ENCODE measurements around the gene EEFSEC. TPM values are rescaled to one million over a fixed set of nuclear protein-coding genes. Genes with fewer than 3 reads are reported as not detected.

EEFSEC gene
- total RNA-seq, 1 experiment from 2014 or later = 9.6 TPM

DNA sequence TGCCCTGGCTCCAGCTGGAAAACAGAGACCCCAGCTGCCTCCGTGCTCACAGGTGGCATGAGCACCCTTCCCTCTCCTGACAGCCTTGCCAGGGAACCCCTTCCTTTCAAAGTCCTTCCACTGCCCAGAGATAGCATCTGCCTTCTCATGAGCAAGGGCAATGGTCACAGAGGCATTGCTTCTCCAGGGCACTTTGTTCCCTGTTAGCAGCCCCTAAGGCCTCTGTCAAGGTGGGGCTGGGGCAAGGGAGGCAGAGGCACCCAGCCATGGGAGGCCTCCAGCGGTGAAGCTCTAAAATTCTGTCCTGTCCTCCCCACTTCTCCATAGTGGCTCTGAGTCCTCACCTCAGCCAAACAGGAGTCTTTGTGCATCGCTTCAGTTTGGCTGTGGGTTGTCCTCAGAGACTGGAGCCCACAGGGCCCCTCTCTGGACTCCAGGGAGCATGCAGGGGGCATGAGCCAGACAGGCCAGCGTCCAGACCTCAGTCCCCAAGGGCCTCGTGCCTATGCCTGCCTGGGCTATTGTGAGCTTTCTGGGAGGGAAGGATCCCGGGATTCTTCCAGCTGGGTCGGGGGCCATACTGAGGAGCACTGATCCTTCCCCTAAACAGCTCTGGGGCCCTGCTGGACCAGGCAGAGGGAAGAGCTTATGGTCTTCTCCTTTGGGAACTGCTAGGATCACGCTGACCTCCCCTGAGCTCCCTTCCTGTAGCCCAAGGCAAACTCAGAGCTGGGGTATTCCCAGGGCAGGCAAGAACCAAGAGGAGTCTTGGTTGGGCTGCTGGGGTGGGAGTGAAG lies 206.8 kb downstream of the EEFSEC start:
- intact Hi-C loops (cut with micrococcal nuclease) = no loop called here
- Histone ChIP-seq H3K4me3 (ENCODE audit: low read length) (no peak overlapping the region), H3K27ac (ENCODE audit: low read length) (no peak overlapping the region), H3K4me1 (ENCODE audit: insufficient read depth, low read length) (no peaks in the 10 kb centered on the region), H3K9ac (ENCODE audit: low read length) (no peak overlapping the region), H3F3A (ENCODE audit: low read length, unreplicated experiment) (no peaks in the 10 kb centered on the region), H3K79me2 (ENCODE audit: low read length) (no peaks in the 10 kb centered on the region), H2AFZ (ENCODE audit: low read length) (no peak overlapping the region), H3K36me3 (ENCODE audit: low read depth, low read length) (no peaks in the 10 kb centered on the region), H3K27me3 (ENCODE audit: low read length) (no peaks in the 10 kb centered on the region), H3K9me2 (replicated peaks; ENCODE audit: low read length) (no peaks in the 10 kb centered on the region), H4K20me1 (ENCODE audit: low read length) (no peaks in the 10 kb centered on the region), H3K9me3 (ENCODE audit: low read length) (no peaks in the 10 kb centered on the region), H3K4me2 (ENCODE audit: low read length) (no peak overlapping the region)
- no TSS peak for BruUV-seq (replicated peaks)
- CTCF ChIA-PET = no interaction called here
- POLR2A ChIA-PET (ENCODE audit: unreplicated experiment) = no interaction called here
- TF ChIP-seq EZH2phosphoT487 (IDR thresholded peaks at IDR 0.05; ENCODE audit: borderline replicate concordance, low read length) (no peak), EZH2 (IDR thresholded peaks at IDR 0.05; ENCODE audit: low read length, unreplicated experiment) (no peak)
- TF ChIP-seq, protein P1, sequence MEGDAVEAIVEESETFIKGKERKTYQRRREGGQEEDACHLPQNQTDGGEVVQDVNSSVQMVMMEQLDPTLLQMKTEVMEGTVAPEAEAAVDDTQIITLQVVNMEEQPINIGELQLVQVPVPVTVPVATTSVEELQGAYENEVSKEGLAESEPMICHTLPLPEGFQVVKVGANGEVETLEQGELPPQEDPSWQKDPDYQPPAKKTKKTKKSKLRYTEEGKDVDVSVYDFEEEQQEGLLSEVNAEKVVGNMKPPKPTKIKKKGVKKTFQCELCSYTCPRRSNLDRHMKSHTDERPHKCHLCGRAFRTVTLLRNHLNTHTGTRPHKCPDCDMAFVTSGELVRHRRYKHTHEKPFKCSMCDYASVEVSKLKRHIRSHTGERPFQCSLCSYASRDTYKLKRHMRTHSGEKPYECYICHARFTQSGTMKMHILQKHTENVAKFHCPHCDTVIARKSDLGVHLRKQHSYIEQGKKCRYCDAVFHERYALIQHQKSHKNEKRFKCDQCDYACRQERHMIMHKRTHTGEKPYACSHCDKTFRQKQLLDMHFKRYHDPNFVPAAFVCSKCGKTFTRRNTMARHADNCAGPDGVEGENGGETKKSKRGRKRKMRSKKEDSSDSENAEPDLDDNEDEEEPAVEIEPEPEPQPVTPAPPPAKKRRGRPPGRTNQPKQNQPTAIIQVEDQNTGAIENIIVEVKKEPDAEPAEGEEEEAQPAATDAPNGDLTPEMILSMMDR (conservative IDR thresholded peaks at IDR 0.05; ENCODE audit: low read depth, low read length) = no peak
- no peak for DNase-seq
- ATAC-seq = no peak

DNA sequence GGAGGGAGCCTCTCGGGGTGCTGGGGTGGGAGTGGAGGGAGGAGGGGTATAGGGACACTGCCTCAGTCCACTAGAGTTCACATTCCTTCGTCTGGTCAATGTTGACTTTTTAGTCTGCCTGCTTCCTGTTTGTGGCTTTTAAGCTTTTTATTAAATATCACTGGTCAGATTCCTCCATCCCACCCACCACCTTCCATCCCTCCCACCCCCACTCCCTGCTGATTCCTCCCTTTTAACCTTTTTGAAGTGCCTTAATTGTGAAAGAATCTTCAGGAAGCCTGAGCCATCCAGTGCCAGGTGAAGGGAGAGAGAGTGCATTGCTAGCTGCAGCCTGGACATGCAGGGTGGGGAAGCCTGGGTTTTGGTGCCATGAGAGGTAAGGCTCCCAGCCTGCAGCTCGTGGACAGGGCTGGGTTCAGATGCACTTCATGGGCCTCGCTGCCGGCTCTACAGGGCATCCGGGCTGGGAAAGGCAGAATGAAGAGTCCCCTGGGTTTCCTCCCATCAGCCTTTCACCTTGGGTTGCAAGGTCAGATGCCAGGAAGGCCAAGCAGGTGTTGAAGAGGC lies 207.5 kb downstream of the EEFSEC start:
- Histone ChIP-seq H3K27ac (ENCODE audit: low read length) (no peak overlapping the region), H3K4me2 (ENCODE audit: low read length) (no peak overlapping the region), H3K4me3 (ENCODE audit: low read length) (no peak overlapping the region), H3K9me3 (ENCODE audit: low read length) (no peaks in the 10 kb centered on the region), H3K27me3 (ENCODE audit: low read length) (no peaks in the 10 kb centered on the region), H2AFZ (ENCODE audit: low read length) (no peak overlapping the region), H3F3A (ENCODE audit: low read length, unreplicated experiment) (no peaks in the 10 kb centered on the region), H3K4me1 (ENCODE audit: insufficient read depth, low read length) (no peaks in the 10 kb centered on the region), H3K9ac (ENCODE audit: low read length) (no peak overlapping the region), H3K36me3 (ENCODE audit: low read depth, low read length) (no peaks in the 10 kb centered on the region), H4K20me1 (ENCODE audit: low read length) (no peaks in the 10 kb centered on the region), H3K9me2 (replicated peaks; ENCODE audit: low read length) (no peaks in the 10 kb centered on the region), H3K79me2 (ENCODE audit: low read length) (no peaks in the 10 kb centered on the region)
- ATAC-seq = no peak
- BruUV-seq (replicated peaks) = no TSS peak
- ChIA-PET CTCF (no interaction called here), POLR2A (ENCODE audit: unreplicated experiment) (no interaction called here)
- intact Hi-C loops (cut with micrococcal nuclease) = no loop called here
- TF ChIP-seq, protein P1 (conservative IDR thresholded peaks at IDR 0.05; ENCODE audit: low read depth, low read length) = no peak
- no peak for TF ChIP-seq EZH2phosphoT487 (IDR thresholded peaks at IDR 0.05; ENCODE audit: borderline replicate concordance, low read length)
- TF ChIP-seq EZH2 (IDR thresholded peaks at IDR 0.05; ENCODE audit: low read length, unreplicated experiment) = no peak
- DNase-seq = no peak

Data from PC-3 (cell line).